Hematopoietic multipotent progenitor cell treated with erythropoietin and hydrocortisone succinate and interleukin-3 and kit ligand, for 8 days (in vitro differentiated cells): ENCODE results near the gene NAGK.
A peak's percentile ranks its signal among the peaks of the same experiment; 100 is the strongest.

Source experiments
- DNase-seq: peaks from one replicate; pipeline ENCODE4 v3.0.0-alpha.2; 2015

The NAGK gene

DNA sequence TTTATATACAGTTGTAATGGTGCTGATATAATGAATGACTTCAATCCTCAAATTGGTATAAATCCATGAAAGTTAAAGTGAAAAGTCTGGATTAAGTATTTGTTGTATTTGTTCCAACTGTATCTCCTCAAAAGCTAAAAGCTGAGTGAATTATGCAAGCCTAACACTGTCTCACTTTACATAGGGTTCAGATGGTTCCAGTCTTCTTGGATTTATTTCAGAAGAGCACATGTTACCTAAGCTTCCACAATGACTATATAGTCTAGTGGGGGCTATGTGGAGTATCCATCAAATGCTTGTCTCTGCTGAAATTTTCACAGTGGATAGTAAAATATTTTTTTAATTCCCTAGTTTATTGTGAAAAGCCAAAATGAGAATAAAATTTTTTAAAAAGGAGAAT lies 48.6 kb downstream of the NAGK start:
- no peak for DNase-seq

GRCh38 chr2:71120195-71120594 lies 51.7 kb downstream of the NAGK start:
- no peak for DNase-seq

DNA sequence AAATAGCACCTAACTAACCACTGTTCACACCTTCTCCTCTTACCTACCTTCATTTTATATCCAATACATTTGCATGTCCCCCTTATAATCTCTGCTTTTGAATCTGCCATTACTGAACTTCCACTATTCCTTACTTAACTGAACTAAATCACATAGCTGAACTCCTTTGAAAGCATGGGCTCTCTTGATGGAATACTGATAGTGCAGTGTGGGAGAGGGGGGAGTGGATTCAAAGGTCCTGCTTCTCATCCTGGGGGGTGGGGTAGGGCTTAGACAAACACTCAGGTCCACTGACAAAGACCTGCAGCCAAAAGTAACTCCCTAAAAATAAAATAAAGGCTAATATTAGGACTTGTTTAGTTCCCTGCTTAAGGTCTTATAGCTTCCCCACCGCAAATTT lies 53.0 kb downstream of the NAGK start:
- no peak for DNase-seq

- DNase-seq = peak; percentile 66
Observed at GRCh38 chr2:71122387-71123298, 54.2 kb downstream of the NAGK start.

GRCh38 chr2:71125506-71126294 lies 57.3 kb downstream of the NAGK start:
- DNase-seq = no peak

DNA sequence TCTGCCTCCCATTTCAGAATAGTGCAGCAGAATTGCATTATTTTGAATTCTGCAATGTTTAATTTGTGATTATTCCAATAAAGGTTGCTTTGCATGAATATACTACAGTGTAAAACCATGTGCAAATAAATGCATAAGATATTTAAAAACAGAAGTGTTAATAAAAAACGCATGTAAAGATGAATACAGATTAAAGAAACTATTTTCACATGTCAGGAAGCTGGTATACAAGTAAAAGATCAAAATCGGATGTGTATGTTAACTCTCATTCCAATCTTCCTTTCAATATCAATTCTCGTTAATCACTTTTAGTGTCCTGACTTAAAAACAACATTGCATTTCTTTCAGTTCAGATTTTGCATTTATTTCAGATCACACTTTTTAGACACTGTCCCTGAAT lies 58.5 kb downstream of the NAGK start:
- DNase-seq = no peak
